HepG2 (cell line): ENCODE measurements around the gene CDH1. TPM values are rescaled to one million over a fixed set of nuclear protein-coding genes. Genes with fewer than 3 reads are reported as not detected.

Experiments used
- CREB1 ChIP-seq, 2 experiments: fragments of 450-650 bp in 1 of 2; IDR thresholded peaks; 2 replicates each; pipeline ENCODE4 v1.6.1; 2016 to 2017; ENCODE audit warnings: control low read depth in 1 of 2, mild to moderate bottlenecking in 1 of 2, missing compliant biosample characterization in 1 of 2, missing genetic modification characterization in 1 of 2
- HDAC2 ChIP-seq: sonication (generic); formaldehyde crosslinking; IDR thresholded peaks from 2 replicates; pipeline ENCODE4 v1.4.0; 2020; ENCODE audit warnings: missing genetic modification reagents
- KMT2A ChIP-seq: sonication (generic); formaldehyde crosslinking; IDR thresholded peaks from 2 replicates; pipeline ENCODE4 v1.4.0; 2020; ENCODE audit warnings: missing genetic modification reagents
- PAX8 ChIP-seq: sonication (generic); formaldehyde crosslinking; IDR thresholded peaks from 2 replicates; pipeline ENCODE4 v1.8.0; 2022; ENCODE audit warnings: mild to moderate bottlenecking, missing genetic modification reagents, borderline replicate concordance
- PHF8 ChIP-seq: sonication (generic); formaldehyde crosslinking; IDR thresholded peaks from 2 replicates; pipeline ENCODE4 v1.5.0; 2020; ENCODE audit warnings: missing genetic modification reagents
- SAP130 ChIP-seq: IDR thresholded peaks from 2 replicates; pipeline ENCODE4 v1.6.1; 2016; ENCODE audit warnings: low read depth
- TSC22D2 ChIP-seq: sonication (generic); formaldehyde crosslinking; IDR thresholded peaks from 2 replicates; pipeline ENCODE4 v1.5.1; 2020; ENCODE audit warnings: missing genetic modification reagents, mild to moderate bottlenecking, borderline replicate concordance
- ZFAT ChIP-seq: sonication (generic); formaldehyde crosslinking; conservative IDR thresholded peaks from 2 replicates; pipeline ENCODE4 v1.8.1; 2023; ENCODE audit warnings: missing genetic modification reagents, inconsistent platforms
- ZNF256 ChIP-seq: sonication (generic); formaldehyde crosslinking; conservative IDR thresholded peaks from 2 replicates; pipeline ENCODE4 v1.4.0; 2020; ENCODE audit warnings: missing genetic modification reagents
- ZNF326 ChIP-seq: sonication (generic); formaldehyde crosslinking; IDR thresholded peaks from 2 replicates; pipeline ENCODE4 v1.4.0; 2020; ENCODE audit warnings: missing genetic modification reagents, borderline replicate concordance
- ZNF329 ChIP-seq: sonication (generic); formaldehyde crosslinking; IDR thresholded peaks from 2 replicates; pipeline ENCODE4 v1.9.0; 2021; ENCODE audit warnings: low read depth, mild to moderate bottlenecking, missing genetic modification reagents
- ZNF333 ChIP-seq: sonication (generic); formaldehyde crosslinking; IDR thresholded peaks from 2 replicates; pipeline ENCODE4 v1.4.0; 2020; ENCODE audit warnings: mild to moderate bottlenecking, missing genetic modification reagents, borderline replicate concordance
- ZNF720 ChIP-seq: sonication (generic); formaldehyde crosslinking; IDR thresholded peaks from 2 replicates; pipeline ENCODE4 v1.4.0; 2020; ENCODE audit warnings: missing genetic modification reagents
- ZNF749 ChIP-seq: sonication (generic); formaldehyde crosslinking; IDR thresholded peaks from 2 replicates; pipeline ENCODE4 v1.8.0; 2022; ENCODE audit warnings: mild to moderate bottlenecking, missing genetic modification reagents, moderate library complexity, borderline replicate concordance
- ZNF770 ChIP-seq: sonication (generic); formaldehyde crosslinking; IDR thresholded peaks from 2 replicates; pipeline ENCODE4 v1.5.0; 2020; ENCODE audit warnings: mild to moderate bottlenecking, missing genetic modification reagents
- ZNF782 ChIP-seq: sonication (generic); formaldehyde crosslinking; IDR thresholded peaks from 2 replicates; pipeline ENCODE4 v1.4.0; 2020; ENCODE audit warnings: missing genetic modification reagents, mild to moderate bottlenecking, borderline replicate concordance
- polyA plus RNA-seq, 8 experiments: library from polyadenylated mRNA; depleted of rRNA in 3 of 8; stranded (reverse) in 7 of 8; unstranded in 1 of 8; fragments of >200 nt; fragmentation: Illumina TruSeq in 4 of 8; extraction: Trizol in 4 of 8; gene quantifications; 2 replicates each; pipeline versions ENCODE4 v1.2.1 to v1.2.3, GENCODE V29; 2011 to 2016; ENCODE audit warnings: low read depth in 4 of 8, missing spikeins in 1 of 8, mixed read lengths in 1 of 8; ENCODE audit not compliant: insufficient read depth in 1 of 8
- total RNA-seq, 5 experiments: library from RNA; depleted of rRNA; stranded (reverse); fragments of >200 nt; fragmentation: Illumina TruSeq; extraction: Trizol; gene quantifications; 2 replicates each; pipeline ENCODE4 v1.2.3, GENCODE V29; 2016; ENCODE audit warnings: low read depth in 1 of 5
- TF ChIP-seq, protein P1 (sequence below): sonication (generic); formaldehyde crosslinking; IDR thresholded peaks from 2 replicates; pipeline ENCODE4 v1.4.0; 2020; ENCODE audit warnings: mild to moderate bottlenecking, missing genetic modification reagents
- TF ChIP-seq, protein P2 (sequence below): sonication (generic); formaldehyde crosslinking; IDR thresholded peaks from 2 replicates; pipeline ENCODE4 v1.8.0; 2022; ENCODE audit warnings: missing genetic modification reagents, mild to moderate bottlenecking, inconsistent platforms, borderline replicate concordance
- TF ChIP-seq, protein P3 (sequence below): sonication (generic); formaldehyde crosslinking; IDR thresholded peaks from 2 replicates; pipeline ENCODE4 v1.8.0; 2023; ENCODE audit warnings: mild to moderate bottlenecking, missing genetic modification reagents
- TF ChIP-seq, protein P4 (sequence below): sonication (generic); formaldehyde crosslinking; IDR thresholded peaks from 2 replicates; pipeline ENCODE4 v1.5.1; 2020; ENCODE audit warnings: mild to moderate bottlenecking, moderate library complexity, missing genetic modification reagents

Gene CDH1
- total and polyA plus RNA-seq, 2 of the 13 experiments (the other 11 are each of a cell fraction or from before 2014, with no cell fraction given), result 0.95 to 9.8 TPM

DNA sequence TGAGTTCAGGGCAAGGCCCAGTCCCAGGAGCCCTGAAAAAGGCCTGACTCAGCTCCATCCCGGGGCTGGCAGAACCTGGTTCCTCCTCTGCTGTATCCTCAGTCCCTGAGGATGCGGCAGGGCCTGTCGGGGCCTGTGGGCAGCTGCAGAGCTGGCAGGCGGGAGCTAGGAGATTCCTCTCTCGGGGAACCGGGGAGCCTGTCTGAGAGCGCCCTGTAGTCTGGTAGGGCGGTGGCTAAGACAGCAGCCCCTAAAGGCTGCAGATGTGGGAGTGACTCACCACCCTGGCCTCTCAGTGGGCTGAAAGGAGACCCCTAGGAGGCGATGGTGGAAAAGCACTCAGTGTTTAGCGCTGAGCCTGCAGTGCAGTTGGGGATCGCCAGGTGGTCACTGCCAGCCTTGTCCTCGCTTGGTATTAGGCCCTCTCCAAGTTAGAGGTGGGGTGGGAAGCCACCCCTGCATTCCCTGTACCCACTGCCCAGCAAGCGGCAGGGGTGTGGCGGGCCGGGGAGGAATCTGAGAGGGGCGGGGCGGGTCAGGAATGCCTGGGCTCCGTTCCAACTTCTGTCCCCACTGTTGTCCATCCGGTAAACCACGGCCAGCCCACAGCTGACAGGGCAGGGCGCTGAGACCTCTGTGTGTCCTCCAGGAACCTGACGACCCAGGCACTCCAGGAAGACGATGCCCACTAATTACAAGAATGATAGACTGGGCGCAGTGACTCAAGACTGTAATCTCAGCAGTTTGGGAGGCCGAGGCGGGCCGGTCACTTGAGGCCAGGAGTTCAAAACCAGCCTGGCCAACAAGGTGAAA lies 29.5 kb upstream of the CDH1 start (continued):
- TF ChIP-seq, protein P1, sequence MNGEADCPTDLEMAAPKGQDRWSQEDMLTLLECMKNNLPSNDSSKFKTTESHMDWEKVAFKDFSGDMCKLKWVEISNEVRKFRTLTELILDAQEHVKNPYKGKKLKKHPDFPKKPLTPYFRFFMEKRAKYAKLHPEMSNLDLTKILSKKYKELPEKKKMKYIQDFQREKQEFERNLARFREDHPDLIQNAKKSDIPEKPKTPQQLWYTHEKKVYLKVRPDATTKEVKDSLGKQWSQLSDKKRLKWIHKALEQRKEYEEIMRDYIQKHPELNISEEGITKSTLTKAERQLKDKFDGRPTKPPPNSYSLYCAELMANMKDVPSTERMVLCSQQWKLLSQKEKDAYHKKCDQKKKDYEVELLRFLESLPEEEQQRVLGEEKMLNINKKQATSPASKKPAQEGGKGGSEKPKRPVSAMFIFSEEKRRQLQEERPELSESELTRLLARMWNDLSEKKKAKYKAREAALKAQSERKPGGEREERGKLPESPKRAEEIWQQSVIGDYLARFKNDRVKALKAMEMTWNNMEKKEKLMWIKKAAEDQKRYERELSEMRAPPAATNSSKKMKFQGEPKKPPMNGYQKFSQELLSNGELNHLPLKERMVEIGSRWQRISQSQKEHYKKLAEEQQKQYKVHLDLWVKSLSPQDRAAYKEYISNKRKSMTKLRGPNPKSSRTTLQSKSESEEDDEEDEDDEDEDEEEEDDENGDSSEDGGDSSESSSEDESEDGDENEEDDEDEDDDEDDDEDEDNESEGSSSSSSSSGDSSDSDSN (CRISPR knock-in tag), result peak; percentile 39; the same call in 1 of the 2 replicates
- TF ChIP-seq TSC22D2 (CRISPR knock-in tag), result no peak
- no peak for TF ChIP-seq PHF8 (CRISPR knock-in tag)
- TF ChIP-seq ZNF326, result no peak
- TF ChIP-seq PAX8, result no peak
- peak; percentile 66 for TF ChIP-seq SAP130 (CRISPR knock-in tag)
- no peak for TF ChIP-seq KMT2A
- TF ChIP-seq ZNF749, result no peak
- TF ChIP-seq ZNF770, result no peak
- TF ChIP-seq ZFAT, result no peak
- TF ChIP-seq ZNF782 (CRISPR knock-in tag), result no peak
- TF ChIP-seq ZNF720 (CRISPR knock-in tag), result no peak
- TF ChIP-seq, protein P2, sequence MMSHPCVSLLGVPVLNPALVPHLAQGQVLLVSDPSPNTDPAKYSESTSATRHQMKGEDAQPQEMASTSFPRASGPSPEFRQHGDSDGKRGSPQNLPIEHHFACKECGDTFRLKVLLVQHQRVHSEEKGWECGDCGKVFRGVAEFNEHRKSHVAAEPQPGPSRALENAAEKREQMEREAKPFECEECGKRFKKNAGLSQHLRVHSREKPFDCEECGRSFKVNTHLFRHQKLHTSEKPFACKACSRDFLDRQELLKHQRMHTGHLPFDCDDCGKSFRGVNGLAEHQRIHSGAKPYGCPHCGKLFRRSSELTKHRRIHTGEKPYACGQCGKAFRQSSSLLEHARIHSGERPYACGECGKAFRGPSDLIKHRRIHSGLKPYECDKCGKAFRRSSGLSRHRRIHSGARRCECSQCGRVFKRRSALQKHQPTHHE (CRISPR knock-in tag), result no peak
- no peak for TF ChIP-seq ZNF329
- TF ChIP-seq, protein P3, sequence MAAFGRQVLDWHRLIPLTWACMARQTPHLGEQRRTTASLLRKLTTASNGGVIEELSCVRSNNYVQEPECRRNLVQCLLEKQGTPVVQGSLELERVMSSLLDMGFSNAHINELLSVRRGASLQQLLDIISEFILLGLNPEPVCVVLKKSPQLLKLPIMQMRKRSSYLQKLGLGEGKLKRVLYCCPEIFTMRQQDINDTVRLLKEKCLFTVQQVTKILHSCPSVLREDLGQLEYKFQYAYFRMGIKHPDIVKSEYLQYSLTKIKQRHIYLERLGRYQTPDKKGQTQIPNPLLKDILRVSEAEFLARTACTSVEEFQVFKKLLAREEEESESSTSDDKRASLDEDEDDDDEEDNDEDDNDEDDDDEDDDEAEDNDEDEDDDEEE (CRISPR knock-in tag), result no peak
- TF ChIP-seq ZNF333 (CRISPR knock-in tag), result no peak
- peak; percentile 83 for TF ChIP-seq HDAC2
- no peak for TF ChIP-seq CREB1 (IDR thresholded peaks at IDR 0.05)
- TF ChIP-seq CREB1 (CRISPR knock-in tag; IDR thresholded peaks at IDR 0.05), result no peak
- no peak for TF ChIP-seq ZNF256
- TF ChIP-seq, protein P4, sequence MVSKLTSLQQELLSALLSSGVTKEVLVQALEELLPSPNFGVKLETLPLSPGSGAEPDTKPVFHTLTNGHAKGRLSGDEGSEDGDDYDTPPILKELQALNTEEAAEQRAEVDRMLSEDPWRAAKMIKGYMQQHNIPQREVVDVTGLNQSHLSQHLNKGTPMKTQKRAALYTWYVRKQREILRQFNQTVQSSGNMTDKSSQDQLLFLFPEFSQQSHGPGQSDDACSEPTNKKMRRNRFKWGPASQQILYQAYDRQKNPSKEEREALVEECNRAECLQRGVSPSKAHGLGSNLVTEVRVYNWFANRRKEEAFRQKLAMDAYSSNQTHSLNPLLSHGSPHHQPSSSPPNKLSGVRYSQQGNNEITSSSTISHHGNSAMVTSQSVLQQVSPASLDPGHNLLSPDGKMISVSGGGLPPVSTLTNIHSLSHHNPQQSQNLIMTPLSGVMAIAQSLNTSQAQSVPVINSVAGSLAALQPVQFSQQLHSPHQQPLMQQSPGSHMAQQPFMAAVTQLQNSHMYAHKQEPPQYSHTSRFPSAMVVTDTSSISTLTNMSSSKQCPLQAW (CRISPR knock-in tag), result peak; percentile 56
